CD4-positive, alpha-beta T cell treated with Interleukin-4 for 4 hours (primary cell): Measurements from ENCODE around the gene RAPGEF4.
"Not testable (repeated sequence)": the region's sequence is repeated elsewhere in the genome, so short reads cannot be mapped to it uniquely, and the experiment has no call there.

Source experiments
- DNase-seq: peaks from one replicate; pipeline ENCODE4 v3.0.0-alpha.2; 2020

The RAPGEF4 gene

DNA sequence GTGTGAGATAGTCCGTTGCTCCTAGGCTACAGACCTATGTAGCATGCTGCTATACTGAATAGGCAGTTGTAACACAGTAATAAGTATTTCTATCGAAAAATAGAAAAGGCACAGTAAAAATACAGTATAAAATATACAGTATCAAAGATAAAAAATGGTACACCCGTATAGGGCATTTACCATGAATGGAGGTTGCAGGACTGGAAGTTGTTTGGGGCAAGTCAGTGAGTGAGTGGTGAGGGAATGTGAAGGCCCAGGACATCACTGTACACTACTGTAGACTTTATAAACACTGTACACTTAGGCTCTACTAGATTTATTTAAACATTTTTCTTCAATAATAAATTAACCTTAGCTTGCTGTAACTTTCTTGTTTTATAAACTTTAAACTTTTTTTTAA lies 343.5 kb downstream of the RAPGEF4 start:
- no peak for DNase-seq

DNA sequence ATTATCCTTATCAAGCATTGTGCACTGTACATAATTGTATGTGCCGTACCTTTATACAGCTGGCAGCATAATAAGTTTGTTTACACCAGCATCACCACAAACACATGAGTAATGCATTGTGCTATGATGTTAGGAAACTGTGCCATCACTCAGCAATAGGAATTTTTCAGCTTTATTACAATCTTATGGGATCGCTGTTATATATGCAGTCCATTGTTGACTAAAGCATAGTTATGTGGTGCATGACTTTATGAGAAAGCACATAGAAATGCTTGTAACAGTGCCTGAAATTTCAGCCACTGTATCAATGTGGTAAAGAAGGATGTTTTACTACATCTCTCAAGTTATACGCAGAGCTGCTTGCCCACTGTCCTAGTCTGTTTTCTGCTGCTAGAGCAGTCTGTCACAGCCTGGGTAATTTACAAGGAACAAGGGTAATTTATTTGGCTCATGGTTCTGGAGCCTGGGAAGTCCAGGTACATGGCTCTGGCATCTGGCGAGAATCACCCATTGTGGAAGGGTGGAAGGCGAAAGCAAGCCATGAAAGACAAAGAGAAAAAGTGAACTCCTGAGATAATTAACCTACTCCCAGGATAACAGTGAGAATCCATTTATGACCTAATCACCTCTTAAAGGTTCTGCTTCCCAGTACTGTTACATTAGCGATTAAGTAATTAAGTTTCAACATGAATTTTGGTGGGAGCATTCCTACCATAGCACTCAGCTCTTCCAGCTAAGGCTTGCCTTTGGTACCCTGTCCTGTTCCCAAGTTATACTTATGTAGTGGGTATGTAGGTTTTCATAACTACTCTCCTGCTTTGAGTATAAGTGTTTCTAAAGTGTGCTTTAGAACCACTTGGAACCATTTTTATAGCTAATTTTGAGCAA lies 344.6 kb downstream of the RAPGEF4 start:
- no peak for DNase-seq

DNA sequence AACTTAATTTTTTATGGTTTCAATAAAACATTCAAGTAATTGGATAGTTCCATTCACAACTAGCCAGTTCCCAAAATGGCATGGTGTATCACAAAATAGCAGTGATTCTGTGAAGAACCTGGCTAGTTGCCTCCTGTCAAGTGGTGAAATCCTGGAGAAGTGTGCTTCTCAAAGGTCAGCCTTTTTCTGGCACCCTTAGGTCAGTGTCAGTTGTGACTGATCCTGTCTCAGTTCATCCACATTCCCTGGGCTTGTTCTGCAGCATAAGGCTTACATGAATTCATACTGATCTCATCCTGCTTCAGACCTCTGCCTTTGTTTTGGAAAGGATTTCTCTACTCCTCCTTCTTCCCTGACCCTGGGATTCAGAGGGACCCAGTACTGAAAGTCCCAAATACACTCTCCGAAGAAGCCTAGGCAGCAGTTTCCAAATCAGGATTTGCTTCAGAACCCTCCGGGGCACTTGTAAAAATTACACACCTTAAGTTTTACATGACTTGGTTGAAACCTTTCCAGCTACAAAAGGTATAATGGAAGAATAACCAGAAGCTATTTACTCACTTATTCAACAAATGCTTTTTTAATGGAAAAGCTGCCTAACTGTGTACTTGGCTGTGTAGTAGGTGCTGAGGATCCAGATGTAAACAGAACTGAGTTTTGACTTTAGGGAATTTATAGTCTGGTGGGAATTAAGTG lies 351.0 kb downstream of the RAPGEF4 start:
- no peak for DNase-seq

DNA sequence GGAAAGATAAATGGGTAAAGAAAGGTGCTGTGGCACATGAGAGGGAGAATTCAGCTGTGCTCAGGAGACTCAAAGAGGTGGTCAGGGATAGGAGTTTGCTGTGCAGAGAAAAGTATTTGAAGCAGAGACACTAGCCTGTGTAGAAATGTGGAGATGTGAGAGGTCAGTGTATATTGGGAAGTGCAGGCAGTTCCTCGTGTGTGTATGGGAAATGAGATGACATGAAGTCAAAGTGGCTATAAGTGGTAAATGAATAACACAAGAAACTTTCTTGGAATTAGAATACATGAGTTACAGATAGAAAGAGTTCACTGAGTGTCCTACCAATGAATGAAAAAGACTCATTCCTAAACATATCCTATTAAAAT lies 351.6 kb downstream of the RAPGEF4 start:
- no peak for DNase-seq

DNA sequence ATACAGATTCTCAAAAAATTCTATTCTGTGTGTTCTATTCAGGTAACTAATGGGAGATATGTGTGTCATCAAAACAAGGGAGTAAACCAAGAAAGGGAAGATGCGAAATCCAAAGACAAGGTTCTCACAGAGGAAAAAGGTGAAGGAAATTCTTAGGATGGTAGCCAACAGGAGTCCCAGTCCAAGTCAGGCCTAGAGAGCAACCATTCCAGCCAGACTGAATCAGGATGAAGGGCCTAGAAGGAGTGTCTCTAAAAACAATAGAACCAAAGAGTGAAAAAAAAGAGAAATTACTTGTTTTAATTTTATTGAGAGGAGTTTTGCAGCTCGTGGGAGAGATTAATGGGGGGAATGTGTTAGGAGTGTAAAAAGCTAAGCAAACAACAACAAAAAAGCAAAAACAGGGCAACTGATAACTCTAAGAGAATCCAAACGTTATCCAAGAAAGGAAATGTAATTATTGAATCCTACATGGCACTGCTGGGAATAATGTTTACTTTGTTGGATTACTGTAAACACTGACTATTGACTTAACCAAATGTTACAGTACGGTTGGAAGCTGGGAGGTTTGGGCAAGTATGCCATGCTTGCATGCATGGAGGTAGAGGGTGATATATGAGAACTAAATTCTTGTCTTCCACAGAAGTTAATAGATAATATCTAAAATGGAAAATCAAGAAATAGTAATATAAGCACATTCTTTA lies 352.3 kb downstream of the RAPGEF4 start:
- no peak for DNase-seq

DNA sequence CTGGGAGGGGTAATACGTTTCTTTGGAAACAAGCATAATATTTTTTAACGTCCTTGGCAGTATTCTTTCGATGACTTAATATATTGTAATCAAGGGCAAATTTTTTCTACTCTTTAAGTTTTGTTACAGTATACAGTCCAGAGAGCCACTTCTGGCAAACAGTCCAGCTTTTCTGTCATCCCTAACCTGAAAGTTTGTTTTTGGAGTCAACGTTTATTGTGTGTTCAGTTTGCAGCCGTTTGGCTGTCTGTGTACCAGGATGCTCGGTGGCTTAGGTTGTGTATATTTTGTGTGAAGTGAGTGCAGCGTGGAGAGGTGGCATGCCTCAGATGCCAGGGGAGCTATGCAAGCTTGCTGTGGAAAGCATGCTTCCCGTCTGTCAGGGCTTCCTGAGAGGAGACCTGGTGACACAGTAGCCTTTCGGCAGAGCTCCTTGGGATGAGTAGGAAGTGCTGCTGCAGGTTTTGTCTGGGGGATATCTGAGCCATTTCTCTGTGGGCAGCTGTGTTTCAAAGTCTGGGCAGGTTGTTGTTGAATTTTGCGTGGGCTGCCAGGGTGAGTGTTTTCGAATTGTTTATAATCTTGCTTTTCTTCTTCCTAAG lies 354.7 kb downstream of the RAPGEF4 start:
- DNase-seq, result no peak

DNA sequence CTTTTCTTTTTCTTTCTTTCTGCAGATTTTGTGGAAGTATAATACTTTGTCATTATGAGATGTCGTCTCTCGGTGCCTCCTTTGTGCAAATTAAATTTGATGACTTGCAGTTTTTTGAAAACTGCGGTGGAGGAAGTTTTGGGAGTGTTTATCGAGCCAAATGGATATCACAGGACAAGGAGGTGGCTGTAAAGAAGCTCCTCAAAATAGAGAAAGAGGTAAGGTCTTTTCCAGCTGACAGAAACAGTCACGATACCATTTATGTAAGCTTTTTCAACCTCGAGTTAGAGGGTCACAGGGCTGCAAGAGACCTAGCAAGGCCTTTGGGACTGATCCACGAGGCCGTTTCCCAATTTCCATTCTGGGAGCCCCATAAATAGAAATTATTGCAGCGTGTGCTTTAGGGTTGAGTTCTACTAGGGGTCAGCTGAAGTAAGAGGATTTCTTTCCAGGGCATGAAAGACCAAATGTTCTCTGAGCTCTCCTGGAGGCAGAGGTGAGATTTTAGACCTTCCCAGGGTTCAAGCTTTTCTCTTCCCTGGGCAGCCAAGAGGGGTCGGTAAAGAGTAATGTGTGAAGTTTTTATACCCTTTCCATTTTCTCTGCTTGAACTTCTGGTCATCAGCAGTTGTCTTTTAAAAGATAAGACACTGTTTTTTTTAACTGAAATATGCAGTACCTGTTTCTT lies 355.5 kb downstream of the RAPGEF4 start:
- DNase-seq, result no peak

DNA sequence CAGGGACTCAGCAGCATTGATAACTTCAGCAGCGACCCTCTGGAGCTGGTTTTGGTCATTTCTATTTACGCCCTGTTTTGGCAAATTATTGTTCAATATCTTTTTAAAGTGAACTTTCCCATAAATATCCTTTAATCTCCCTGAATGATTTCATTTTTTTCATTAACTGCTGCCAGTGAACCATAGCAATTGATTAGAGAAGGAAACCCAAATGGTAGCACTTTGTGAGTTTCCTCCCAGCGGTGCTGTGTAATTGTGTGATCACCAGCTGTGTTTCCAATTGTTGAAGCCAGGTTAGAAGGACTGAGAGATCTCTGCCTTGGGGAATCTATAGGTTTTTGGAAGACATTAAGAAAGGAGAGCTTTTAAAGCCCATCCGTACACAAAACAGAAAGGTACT lies 356.3 kb downstream of the RAPGEF4 start:
- DNase-seq, result no peak

DNA sequence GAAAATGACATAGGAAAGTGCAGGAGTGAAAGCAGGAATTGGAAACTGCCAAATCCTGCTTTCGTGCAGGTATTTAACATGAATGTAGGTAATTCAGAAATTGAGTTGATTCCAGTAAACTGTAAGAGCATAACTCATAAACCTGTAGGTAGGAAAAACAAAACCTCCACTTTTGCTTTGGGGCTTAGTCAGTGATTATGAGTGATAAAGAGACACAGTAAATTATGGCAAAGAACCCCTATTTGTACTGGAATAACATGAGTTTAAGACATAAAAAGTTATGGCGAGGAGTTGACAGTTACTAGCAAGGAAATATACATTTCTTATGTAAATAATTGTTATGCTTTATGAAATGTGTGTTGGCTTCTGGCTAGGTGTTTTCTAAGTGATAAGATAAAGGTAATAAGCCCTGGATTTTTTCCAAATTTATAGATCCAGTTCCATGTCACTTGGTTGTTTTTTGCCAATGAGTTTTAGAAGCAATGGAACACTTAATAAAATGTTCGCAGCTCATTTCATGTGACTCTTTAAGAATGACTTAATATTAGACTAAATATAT lies 357.3 kb downstream of the RAPGEF4 start:
- no peak for DNase-seq

DNA sequence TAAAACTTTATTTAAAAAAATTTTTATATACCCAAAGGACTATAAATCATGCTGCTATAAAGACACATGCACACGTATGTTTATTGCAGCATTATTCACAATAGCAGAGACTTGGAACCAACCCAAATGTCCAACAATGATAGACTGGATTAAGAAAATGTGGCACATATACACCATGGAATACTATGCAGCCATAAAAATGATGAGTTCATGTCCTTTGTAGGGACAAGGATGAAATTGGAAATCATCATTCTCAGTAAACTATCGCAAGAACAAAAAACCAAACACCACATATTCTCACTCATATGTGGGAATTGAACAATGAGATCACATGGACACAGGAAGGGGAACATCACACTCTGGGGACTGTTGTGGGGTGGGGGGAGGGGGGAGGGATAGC lies 358.0 kb downstream of the RAPGEF4 start:
- not testable (repeated sequence) for DNase-seq

DNA sequence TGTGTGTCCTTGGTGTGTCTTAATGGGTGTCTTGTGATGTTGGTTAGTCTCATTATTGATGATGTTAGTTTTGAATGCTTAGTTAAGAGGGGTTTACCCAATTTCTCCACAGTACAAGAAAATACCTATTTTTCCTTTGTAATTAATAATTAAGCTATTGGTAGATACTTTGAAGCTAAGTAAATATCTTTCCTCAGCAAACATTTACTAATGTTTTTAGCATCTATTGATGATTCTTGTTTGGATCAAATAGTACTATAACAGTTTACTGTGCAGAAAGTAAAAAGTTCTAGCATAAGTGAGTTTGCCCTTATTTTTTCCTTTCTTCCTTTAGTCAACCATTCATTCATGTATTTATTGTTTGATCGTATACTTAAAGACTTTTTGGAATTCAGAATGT lies 359.1 kb downstream of the RAPGEF4 start:
- no peak for DNase-seq

DNA sequence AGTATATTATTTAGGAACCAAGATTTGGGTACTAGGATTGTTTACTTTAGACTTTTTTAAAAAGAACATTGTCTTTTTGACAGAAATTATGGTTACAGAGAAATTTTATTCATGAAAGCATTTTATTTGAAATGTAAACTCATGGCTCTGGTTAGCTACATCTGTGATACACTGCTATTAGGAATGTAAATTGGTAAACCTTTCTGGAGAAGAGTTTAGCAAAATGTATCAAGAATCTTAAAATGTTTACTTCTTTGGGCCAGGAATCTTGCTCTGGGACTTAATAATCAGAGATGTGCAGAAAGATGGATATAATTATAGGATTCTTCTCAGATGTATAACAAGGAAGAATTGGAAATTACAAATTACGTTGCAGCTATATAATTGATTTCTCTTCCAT lies 359.7 kb downstream of the RAPGEF4 start:
- DNase-seq, result no peak

DNA sequence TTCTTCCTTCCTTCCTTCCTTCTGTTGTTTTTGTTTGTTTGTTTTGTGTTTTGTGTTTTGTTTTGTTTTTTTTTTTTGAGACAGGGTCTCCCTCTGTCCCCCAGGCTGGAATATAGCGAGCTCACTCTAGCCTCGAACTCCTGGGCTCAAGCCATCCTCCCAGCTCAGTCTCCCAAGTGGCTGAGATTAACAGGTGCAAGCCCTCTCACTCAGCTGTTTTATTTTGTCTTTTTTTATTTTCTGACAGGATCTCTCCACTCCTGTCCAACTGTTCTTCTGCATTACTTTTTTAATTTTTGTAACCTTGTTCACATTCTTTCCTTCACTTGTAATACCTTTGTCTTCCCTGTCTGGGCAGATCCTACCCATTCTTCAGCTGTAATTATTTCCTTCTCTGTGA lies 363.6 kb downstream of the RAPGEF4 start:
- DNase-seq, result no peak

DNA sequence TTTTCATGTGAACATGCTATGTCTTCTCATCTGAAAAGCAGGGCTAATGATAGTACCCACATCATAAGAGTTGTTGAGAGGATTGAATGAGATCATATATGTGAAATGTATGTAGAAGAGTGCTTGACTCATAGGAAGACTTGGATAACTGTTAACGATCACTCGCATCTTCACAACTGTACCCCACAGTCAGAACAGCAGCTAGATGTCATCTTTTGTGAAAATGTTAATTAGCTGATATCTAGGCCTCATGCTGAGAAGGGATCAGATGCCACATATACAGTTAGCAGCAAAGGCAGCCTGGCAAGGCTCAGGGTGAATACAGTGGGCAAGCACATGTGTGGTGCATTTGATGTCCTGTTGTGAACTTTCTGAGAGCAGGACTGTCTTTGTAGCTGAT lies 364.2 kb downstream of the RAPGEF4 start:
- DNase-seq, result no peak

DNA sequence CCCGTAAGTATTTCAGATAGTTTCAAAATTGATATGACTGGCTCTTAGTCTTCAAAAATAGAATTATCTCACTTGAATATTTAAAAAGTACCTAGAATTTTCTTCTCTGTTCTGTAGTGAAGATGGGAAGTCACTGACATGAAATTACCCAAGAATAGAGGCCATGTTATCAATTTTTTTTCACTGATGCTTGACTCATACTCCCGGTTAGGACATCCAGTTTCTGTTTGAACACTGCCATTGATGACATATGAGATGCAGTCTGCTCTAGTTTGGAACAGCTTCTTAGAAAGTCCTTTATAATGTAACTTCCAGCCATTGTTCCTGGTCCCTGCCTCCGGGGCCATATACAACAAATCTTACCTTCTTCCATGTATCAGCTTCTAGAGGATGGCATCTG lies 366.0 kb downstream of the RAPGEF4 start:
- DNase-seq, result no peak
